GM12878 (cell line): ENCODE measurements around the gene MTMR1. TPM values are rescaled to one million over a fixed set of nuclear protein-coding genes. Genes with fewer than 3 reads are reported as not detected.

Experiments
- ATAC-seq: fragments of 200-7000 bp; cut with Tn5 transposase; 3 replicates; pipeline ENCODE4 v1.9.1; 2020; ENCODE audit warnings: mild to moderate bottlenecking, moderate library complexity
- BruUV-seq: library from RNA; stranded (reverse); fragments of 400-500 nt; replicated peaks from 2 replicates; lab custom pipeline; 2021; lab: Mats Ljungman, UMichigan
- CTCF ChIA-PET: fragments of 300-600 bp; sonication (Branson Sonifier 250); formaldehyde crosslinking; extraction: SDS; loops from one replicate; lab custom pipeline; 2021; ENCODE audit warnings: inconsistent platforms; lab: Yijun Ruan, JAX
- POLR2A ChIA-PET: fragments of 350-600 bp; formaldehyde crosslinking; extraction: SDS; loops from one replicate; lab custom pipeline; 2021; ENCODE audit warnings: inconsistent platforms; lab: Charles Lee
- RAD21 ChIA-PET: fragments of 300-600 bp; sonication (Branson Sonifier 250); formaldehyde crosslinking; loops from one replicate; lab custom pipeline; 2023; ENCODE audit warnings: antibody characterized with exemption; ENCODE audit not compliant: unreplicated experiment; lab: Charles Lee
- SMC1A ChIA-PET: fragments of 300-600 bp; sonication (Branson Sonifier 250); formaldehyde crosslinking; loops from one replicate; lab custom pipeline; 2023; ENCODE audit not compliant: unreplicated experiment, uncharacterized antibody; lab: Charles Lee
- DNase-seq: peaks from one replicate; pipeline ENCODE4 v3.0.0-alpha.2; 2011; ENCODE audit warnings: low read depth, low spot score
- FAIRE-seq: peaks from 3 replicates; lab custom pipeline; 2011; peaks lifted over from hg19 to GRCh38; lab: Jason Lieb, UNC
- H2AFZ ChIP-seq: 2 replicates; pipeline ENCODE4 v1.6.0; 2011; ENCODE audit warnings: low read depth, low read length, control low read depth; ENCODE audit not compliant: control insufficient read depth
- H3K27ac ChIP-seq: 2 replicates; pipeline ENCODE4 v1.5.1; 2011; ENCODE audit warnings: control low read depth; ENCODE audit not compliant: control insufficient read depth, insufficient read depth
- H3K27me3 ChIP-seq, 2 experiments: replicated peaks in 1 of 2; 2 replicates each; pipeline versions ENCODE4 v1.6.0 to v1.6.1; 2011; ENCODE audit warnings: low read length in 1 of 2; ENCODE audit not compliant: control insufficient read depth in 2 of 2, insufficient read depth in 2 of 2
- H3K36me3 ChIP-seq, 2 experiments: 2 replicates each; pipeline ENCODE4 v1.5.1; 2011; ENCODE audit warnings: low read length in 1 of 2; ENCODE audit not compliant: control insufficient read depth in 2 of 2, insufficient read depth in 2 of 2
- H3K4me1 ChIP-seq: 2 replicates; pipeline ENCODE4 v1.6.1; 2011; ENCODE audit warnings: mild to moderate bottlenecking, low read length, moderate library complexity, mixed read lengths; ENCODE audit not compliant: control insufficient read depth, insufficient read depth
- H3K4me2 ChIP-seq: 2 replicates; pipeline ENCODE4 v1.6.0; 2011; ENCODE audit warnings: control low read depth; ENCODE audit not compliant: control insufficient read depth, insufficient read depth
- H3K4me3 ChIP-seq: fragments of 200-600 bp; sonication (generic); 2 replicates; pipeline ENCODE4 v1.5.1; 2016
- H3K79me2 ChIP-seq: 2 replicates; pipeline ENCODE4 v1.6.0; 2011; ENCODE audit warnings: low read length; ENCODE audit not compliant: control insufficient read depth, insufficient read depth
- H3K9ac ChIP-seq: 2 replicates; pipeline ENCODE4 v1.8.0; 2011; ENCODE audit warnings: low read length, control low read depth, mixed read lengths; ENCODE audit not compliant: control insufficient read depth, insufficient read depth
- H3K9me3 ChIP-seq: replicated peaks from 3 replicates; pipeline ENCODE4 v1.5.1; 2011; ENCODE audit warnings: mild to moderate bottlenecking, low read length; ENCODE audit not compliant: control insufficient read depth, insufficient read depth
- H4K20me1 ChIP-seq: 2 replicates; pipeline ENCODE4 v1.6.0; 2011; ENCODE audit not compliant: control insufficient read depth, insufficient read depth
- ATF7 ChIP-seq: fragments of 450-650 bp; IDR thresholded peaks from 2 replicates; pipeline ENCODE4 v1.6.1; 2016; ENCODE audit warnings: low read depth, mild to moderate bottlenecking
- BCL11A ChIP-seq: IDR thresholded peaks from 2 replicates; pipeline ENCODE4 v1.6.1; 2011; ENCODE audit warnings: low read depth, low read length
- BCLAF1 ChIP-seq: fragments of 450-650 bp; IDR thresholded peaks from 2 replicates; pipeline ENCODE4 v1.6.1; 2017; ENCODE audit warnings: antibody characterized with exemption, mild to moderate bottlenecking, moderate library complexity
- BHLHE40 ChIP-seq, 2 experiments: fragments of 450-650 bp in 1 of 2; IDR thresholded peaks; 2 replicates each; pipeline ENCODE4 v1.6.1; 2011 to 2017; ENCODE audit warnings: low read depth in 2 of 2, borderline replicate concordance in 1 of 2, improper control_type of control experiment in 1 of 2, low read length in 1 of 2, mild to moderate bottlenecking in 1 of 2
- E4F1 ChIP-seq: fragments of 450-650 bp; IDR thresholded peaks from 2 replicates; pipeline ENCODE4 v1.6.1; 2018; ENCODE audit warnings: borderline replicate concordance, mild to moderate bottlenecking; ENCODE audit not compliant: partially characterized antibody
- HDAC2 ChIP-seq: fragments of 200-600 bp; sonication (generic); IDR thresholded peaks from 2 replicates; pipeline ENCODE4 v1.6.1; 2017
- IKZF2 ChIP-seq, 2 experiments: fragments of 450-650 bp; IDR thresholded peaks; 2 replicates each; pipeline ENCODE4 v1.6.1; 2017; ENCODE audit warnings: mild to moderate bottlenecking in 2 of 2, moderate library complexity in 2 of 2
- MLLT1 ChIP-seq: fragments of 450-650 bp; IDR thresholded peaks from 2 replicates; pipeline ENCODE4 v1.6.1; 2016; ENCODE audit warnings: mild to moderate bottlenecking
- MTA3 ChIP-seq: IDR thresholded peaks from 2 replicates; pipeline ENCODE4 v1.6.1; 2012; ENCODE audit warnings: low read length, inconsistent platforms, borderline replicate concordance
- MXI1 ChIP-seq: fragments of 150-350 bp; IDR thresholded peaks from 2 replicates; pipeline ENCODE4 v1.6.1; 2011; ENCODE audit warnings: low read depth, mild to moderate bottlenecking, inconsistent platforms, low read length, improper control_type of control experiment
- NR2C1 ChIP-seq: fragments of 450-650 bp; IDR thresholded peaks from 2 replicates; pipeline ENCODE4 v1.6.1; 2017; ENCODE audit warnings: antibody characterized with exemption, mild to moderate bottlenecking, moderate library complexity
- NR2C2 ChIP-seq: IDR thresholded peaks from 2 replicates; pipeline ENCODE4 v1.6.1; 2011; ENCODE audit warnings: borderline replicate concordance, low read depth; ENCODE audit not compliant: control insufficient read depth, insufficient read length
- YY1 ChIP-seq: IDR thresholded peaks from 2 replicates; pipeline ENCODE4 v1.6.1; 2011; ENCODE audit warnings: low read depth, mild to moderate bottlenecking, low read length
- ZBTB11 ChIP-seq: fragments of 450-650 bp; formaldehyde crosslinking; IDR thresholded peaks from 2 replicates; pipeline ENCODE4 v1.5.0; 2022; ENCODE audit warnings: mild to moderate bottlenecking, missing genetic modification characterization
- WGBS: methylation state at CpG from one replicate; pipeline ENCODE4 v1.1.6; 2016; ENCODE audit warnings: low lambda C conversion rate; ENCODE audit not compliant: insufficient replicate concordance, insufficient coverage; ENCODE audit errors: missing lambda C conversion rate; 5-methylcytosine and 5-hydroxymethylcytosine counted together
- in situ Hi-C: fragments of 300-500 bp; cut with MboI; formaldehyde crosslinking; loops from 9 replicates; pipeline ENCODE4 v1.14.3; 2018; ENCODE audit warnings: mixed read lengths
- intact Hi-C: fragments of 100-400 bp; cut with micrococcal nuclease; formaldehyde crosslinking; loops from one replicate; pipeline ENCODE4 v1.14.2; 2022; ENCODE audit not compliant: unreplicated experiment
- polyA plus RNA-seq, 11 experiments: library from polyadenylated mRNA; depleted of rRNA in 4 of 11; unstranded in 6 of 11; stranded (reverse) in 5 of 11; fragments of >200 nt; fragmentation: Nextera tagmentation in 4 of 11; fragmentation: Illumina TruSeq in 1 of 11; extraction: Ambion mirVana in 4 of 11; extraction: Trizol in 1 of 11; gene quantifications; 1 replicate in 1 of 11; 2 replicates in 10 of 11; pipeline versions ENCODE4 v1.2.1 to v1.2.3, GENCODE V29; 2011 to 2016; ENCODE audit warnings: inconsistent platforms in 2 of 11, missing spikeins in 2 of 11, low read depth in 1 of 11
- total RNA-seq, 4 experiments: library from RNA; depleted of rRNA in 3 of 4; stranded (reverse); fragments of >200 nt in 3 of 4; fragmentation: Illumina TruSeq in 1 of 4; extraction: Trizol in 1 of 4; gene quantifications; 2 replicates each; pipeline versions ENCODE4 v1.2.1 to v1.2.3, GENCODE V29; 2013 to 2021

The MTMR1 gene
- total and polyA plus RNA-seq, 10 of the 15 experiments (the other 5 are each of a cell fraction or from before 2014, with no cell fraction given), result 1.2 to 32.2 (median 22.9) TPM

- Histone ChIP-seq H3K4me2 (no peak overlapping the region), H4K20me1 (no peaks in the 10 kb centered on the region), H3K27me3 (no peaks in the 10 kb centered on the region), H3K4me1 (no peaks in the 10 kb centered on the region), H3K9me3 (no peaks in the 10 kb centered on the region), H3K4me3 (no peak overlapping the region), H3K27ac (no peak overlapping the region), H3K9ac (no peak overlapping the region), H2AFZ (no peak overlapping the region), H3K36me3 (no peaks in the 10 kb centered on the region), H3K79me2 (no peaks in the 10 kb centered on the region)
- no peak for DNase-seq
- ATAC-seq, result no peak
- in situ Hi-C loops, result loop anchor here (25.0 kb wide), 1 partner anchor 1164 kb away; the partner anchor contains the start of gene IDS
- 52% methylated on average over 2 of the region's 2 CpGs for WGBS
- POLR2A ChIA-PET, result no interaction called here
- no TSS peak for BruUV-seq
- no peak for FAIRE-seq
- RAD21 ChIA-PET, result interaction anchor here (1.2 kb wide), 1 partner anchor 24 kb away, joined by 3 read pairs; no protein-coding TSS in a partner anchor
- CTCF ChIA-PET, result interaction anchor here (0.6 to 2.1 kb wide), 3 partner anchors 40 to 464 kb away, joined by 3 to 4 read pairs (median 3); no protein-coding TSS in a partner anchor
- SMC1A ChIA-PET, result no interaction called here
- intact Hi-C loops, result no loop called here
- TF ChIP-seq ZBTB11 (CRISPR knock-in tag) (no peak), NR2C1 (no peak), ATF7 (no peak), E4F1 (no peak), NR2C2 (no peak), MTA3 (no peak), MXI1 (no peak), HDAC2 (no peak), BHLHE40 (IDR thresholded peaks at IDR 0.05; ENCODE audit: borderline replicate concordance in 1 of 2, low read depth in 2 of 2, low read length in 1 of 2) (no peak), BCLAF1 (no peak), BCL11A (no peak), YY1 (no peak), MLLT1 (no peak), IKZF2 (IDR thresholded peaks at IDR 0.05) (no peak)
These were observed 17.0 kb upstream of the MTMR1 start for GRCh38 chrX:150676221-150676620.
